Activated CD4-positive, CD25-positive, alpha-beta regulatory T cell treated with anti-CD3 and anti-CD28 coated beads, Interleukin-2, amount 50 U/mL, for 72 hours (primary cell): Measurements from ENCODE around the gene SLC50A1.
"Not testable (repeated sequence)": the region's sequence is repeated elsewhere in the genome, so short reads cannot be mapped to it uniquely, and the experiment has no call there.

Experiments used
- DNase-seq: peaks from one replicate; pipeline ENCODE4 v3.0.0; 2021

The SLC50A1 gene

DNA sequence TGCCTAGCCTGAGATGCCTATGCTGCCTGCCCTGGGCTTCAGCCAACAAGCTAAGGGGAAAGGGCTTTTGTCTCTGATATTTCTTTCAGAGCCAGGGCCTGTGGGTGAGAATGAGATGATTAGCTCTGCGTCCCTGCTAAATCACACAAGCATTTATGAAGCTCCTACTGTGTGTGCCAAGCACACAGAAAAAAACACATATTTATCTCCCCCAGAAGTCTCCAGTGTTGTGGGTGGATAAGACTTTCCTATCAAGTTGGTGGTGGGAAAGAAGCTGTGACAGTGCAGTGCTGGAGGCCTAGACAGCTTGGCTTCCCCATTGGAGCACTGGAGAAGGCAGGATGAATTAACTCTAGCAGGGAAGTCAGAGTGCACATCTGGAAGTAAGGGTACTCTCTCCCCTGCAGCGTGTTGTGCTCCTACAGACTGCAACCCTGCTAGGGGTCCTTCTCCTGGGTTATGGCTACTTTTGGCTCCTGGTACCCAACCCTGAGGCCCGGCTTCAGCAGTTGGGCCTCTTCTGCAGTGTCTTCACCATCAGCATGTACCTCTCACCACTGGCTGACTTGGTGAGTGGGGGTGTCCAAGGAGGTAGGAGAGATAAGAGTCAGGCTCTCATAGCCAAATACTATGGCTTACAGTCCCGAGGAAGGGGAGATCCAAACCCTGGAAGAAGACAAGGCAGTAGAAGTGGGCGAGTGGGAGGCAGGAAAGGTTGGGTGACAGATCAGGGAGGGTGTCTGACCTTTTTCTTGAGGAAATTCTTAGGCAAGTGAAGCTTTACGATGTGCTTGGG is 1.7 kb downstream of the SLC50A1 start:
- DNase-seq: no peak

DNA sequence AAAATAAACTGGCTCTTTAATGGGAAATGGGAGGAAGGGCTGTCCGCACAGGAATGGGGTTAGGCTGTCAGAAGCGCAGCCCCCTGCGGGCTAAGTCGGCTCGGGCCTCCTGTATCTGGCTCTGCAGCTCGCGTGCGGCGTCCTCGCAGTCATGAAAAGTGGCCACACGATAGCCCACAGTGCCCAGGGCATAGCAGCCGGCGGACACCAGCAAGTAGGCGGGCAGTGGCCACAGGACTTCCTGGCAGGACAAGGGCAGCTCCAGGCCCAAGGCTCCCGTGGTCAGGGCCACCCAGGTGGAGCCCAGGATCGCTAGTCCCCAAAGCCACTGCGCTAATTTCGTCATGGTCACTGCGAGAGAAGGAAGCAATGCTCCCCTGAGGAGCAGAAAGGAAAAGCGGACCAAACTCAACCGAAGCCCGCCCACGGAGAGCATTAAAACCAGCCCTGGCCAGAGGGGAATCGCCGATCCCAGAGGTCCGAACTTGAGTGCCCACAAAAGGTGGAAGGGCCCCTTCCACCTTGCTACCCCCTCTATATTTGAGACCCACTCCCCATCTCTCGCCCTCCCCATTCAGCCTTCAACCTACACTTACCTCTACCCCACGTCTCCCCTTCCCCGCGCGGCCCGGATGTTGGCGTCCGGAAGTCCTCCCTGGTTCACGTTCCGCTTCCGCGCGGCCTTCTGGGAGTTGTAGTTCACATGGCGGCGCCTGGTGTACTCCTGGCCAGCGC is 4.4 kb downstream of the SLC50A1 start, which contains the start of gene DPM3:
Gene DPM3, minus strand, starts transcription at position 637 of the 735 bp plus-strand sequence. Its CDS starts 291 bp downstream, at position 346.
- DNase-seq: peak; percentile 89

DNA sequence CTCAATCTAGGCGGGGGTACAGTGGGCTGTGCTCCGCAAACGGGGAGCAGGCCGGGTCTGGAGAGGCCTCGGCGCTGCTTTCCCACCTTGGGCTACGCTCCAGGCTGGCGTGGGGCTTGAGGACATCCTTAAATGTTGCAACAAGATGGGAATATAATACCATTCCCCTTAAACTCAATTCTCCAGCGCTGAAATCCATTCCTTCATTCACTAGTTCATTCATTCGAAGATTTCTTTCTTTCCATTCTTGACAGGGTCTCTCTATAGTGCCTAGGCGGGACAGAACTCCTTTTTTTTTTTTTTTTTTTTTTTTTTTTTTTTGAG is 4.9 kb downstream of the SLC50A1 start:
- DNase-seq: no peak

DNA sequence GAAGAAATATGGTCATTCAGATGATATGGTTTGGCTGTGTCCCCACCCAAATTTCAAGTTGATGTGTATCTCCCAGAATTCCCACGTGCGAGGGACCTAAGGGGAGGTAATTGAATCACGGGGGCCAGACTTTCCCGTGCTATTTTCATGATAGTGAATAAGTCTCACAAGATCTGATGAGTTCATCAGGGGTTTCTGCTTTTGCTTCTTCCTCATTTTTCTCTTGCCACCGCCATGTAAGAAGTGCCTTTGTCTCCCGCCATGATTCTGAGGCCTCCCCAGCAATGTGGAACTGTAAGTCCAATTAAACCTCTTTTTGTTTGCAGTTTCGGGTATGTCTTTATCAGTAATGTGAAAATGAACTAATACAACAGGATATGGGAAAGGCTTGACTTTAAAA is 6.1 kb downstream of the SLC50A1 start:
- no peak for DNase-seq

DNA sequence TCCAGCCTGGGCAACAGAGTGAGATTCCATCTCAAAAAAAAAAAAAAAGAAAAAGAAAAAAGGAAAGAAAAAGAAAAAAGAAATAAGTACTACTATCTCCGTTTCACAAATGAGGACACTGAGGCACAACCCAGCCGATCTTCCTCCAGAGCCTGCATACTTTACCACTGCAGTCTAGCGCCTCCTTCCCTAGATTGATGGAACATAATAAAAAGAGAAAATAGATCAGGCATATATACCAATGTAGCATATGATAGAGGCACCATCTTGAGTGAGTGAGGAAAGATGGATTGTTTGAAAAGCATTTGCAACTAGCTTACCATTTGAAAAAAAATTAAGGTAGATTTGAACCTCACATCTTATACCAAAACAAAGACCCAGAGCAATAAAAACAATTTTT is 9.8 kb downstream of the SLC50A1 start:
- no peak for DNase-seq

DNA sequence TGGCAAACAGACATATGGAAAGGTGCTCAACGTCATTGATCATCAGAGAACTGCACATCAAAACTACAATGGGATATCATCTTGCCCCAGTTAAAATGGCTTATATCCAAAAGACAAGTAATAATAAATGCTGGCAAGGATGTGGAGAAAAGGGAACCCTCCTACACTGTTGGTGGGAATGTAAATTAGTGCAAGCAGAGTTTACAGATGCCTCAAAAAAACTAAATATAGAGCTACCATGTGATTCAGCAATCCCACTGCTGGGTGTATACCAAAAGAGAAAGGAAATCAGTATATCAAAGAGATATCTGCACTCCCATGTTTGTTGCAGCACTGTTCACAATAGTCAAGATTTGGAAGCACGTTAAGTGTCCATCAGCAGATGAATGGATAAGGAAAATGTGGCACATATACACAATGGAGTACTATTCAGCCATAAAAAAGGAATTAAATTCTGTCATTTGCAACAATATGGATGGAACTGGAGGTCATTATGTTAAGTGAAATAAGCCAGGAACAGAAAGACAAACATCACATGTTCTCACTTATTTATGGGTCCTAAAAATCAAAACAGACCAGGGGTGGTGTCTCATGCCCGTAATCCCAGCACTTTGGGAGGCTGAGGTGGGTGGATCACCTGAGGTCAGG is 20.5 kb downstream of the SLC50A1 start:
- DNase-seq: not testable (repeated sequence)

DNA sequence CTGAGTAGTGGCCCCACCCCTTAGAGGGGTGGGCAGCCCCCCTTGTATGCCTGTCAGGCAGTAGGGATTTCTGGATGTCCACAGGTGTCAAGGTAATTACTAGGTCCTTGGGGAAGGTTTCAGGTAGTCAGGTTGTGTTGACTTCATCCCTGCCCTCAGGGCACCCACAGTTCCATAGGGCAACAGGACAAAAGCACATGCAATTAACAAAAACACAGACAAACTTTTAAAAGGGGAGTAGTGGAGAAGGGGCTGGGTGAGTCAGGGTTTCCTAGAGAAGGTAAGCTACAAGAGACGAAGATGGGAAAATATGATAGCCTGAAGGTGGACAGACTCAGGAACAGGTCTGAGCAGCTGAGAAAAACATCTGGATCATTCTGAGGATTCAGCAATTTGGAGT is 23.3 kb downstream of the SLC50A1 start:
- no peak for DNase-seq

DNA sequence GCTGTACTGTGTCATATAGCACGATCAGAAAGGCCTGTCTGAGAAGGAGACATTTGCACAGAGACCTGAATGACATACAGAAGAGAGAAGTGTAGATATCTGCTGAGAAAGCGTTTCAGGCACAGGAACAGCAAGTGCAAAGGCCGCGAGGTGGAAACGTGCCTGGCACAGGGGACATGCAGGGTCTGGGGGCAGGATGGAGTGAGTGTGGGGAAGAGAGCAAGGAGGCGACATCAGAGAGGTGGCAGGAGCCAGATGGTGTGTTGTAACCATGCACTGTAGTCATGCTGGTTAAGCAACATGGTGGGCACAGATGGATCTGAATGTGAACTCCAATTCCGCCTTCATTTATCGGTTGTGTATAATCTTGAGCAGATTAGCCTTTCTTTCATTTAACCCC is 24.5 kb downstream of the SLC50A1 start:
- no peak for DNase-seq

DNA sequence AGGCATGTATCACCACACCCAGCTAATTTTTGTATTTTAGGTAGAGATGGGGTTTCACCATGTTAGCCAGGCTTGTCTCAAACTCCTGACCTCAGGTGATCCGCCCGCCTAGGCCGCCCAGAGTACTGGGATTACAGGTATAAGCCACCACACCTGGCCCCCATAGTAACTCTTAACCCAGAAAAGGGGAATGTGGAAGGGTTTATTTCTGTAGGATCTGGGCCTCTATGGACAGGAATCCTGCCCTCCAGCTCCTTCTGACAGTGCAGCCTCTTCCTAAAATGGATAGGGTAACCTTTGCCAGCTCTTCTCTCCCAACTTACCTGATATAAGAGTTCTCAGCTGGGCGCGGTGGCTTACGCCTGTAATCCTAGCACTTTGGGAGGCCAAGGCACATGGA is 27.0 kb downstream of the SLC50A1 start:
- DNase-seq: not testable (repeated sequence)

DNA sequence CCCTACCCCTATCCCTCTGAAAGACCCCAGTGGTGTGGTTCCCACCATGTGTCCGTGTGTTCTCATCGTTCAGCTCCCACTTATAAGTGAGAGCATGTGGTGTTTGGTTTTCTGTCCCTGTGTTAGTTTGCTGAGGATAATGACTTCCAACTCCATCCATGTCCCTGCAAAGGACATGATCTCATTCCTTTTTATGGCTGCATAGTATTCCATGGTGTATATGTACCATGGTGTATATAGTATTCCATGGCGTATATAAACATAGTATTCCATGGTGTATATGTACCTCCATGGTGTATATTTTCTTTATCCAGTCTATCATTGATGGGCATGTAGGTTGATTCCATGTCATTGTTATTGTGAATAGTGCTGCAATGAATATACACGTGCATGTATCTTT is 28.1 kb downstream of the SLC50A1 start:
- DNase-seq: not testable (repeated sequence)

DNA sequence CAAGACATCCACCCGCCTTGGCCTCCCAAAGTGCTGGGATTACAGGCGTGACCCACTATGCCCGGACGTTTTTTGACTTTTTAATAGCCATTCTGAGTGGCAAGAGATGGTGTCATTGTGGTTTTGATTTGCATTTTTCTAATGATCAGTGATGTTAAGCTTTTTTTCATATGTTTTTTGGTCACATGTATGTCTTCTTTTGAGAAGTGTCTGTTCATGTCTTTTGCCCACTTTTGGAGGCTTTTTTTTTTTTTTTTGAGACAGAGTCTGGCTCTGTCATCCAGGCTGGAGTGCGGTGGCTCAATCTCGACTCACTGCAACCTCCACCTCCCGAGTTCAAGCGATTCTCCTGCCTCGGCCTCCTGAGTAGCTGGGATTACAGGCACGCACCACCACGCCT is 29.0 kb downstream of the SLC50A1 start:
- not testable (repeated sequence) for DNase-seq

DNA sequence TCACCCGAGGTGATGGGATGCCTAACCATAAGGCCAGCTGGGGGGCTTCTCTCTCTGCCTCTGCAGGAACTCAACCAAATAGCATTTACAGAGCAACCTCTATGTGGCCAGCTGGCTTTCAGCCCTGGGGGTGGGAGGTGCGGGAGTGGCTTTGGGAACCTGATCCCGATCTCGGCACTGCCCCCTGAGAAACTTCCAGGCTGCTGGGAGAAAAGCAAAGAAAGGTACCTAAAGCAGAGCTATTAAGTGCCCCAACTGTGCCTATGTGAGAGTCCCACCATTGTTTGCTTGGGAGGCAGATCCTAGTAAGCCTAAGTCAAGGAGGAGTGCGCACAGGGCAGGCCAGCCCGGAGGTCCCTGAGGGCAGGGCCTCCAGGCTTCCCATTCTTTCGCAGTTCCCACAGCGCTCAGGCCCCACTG is 30.4 kb downstream of the SLC50A1 start:
- no peak for DNase-seq

DNA sequence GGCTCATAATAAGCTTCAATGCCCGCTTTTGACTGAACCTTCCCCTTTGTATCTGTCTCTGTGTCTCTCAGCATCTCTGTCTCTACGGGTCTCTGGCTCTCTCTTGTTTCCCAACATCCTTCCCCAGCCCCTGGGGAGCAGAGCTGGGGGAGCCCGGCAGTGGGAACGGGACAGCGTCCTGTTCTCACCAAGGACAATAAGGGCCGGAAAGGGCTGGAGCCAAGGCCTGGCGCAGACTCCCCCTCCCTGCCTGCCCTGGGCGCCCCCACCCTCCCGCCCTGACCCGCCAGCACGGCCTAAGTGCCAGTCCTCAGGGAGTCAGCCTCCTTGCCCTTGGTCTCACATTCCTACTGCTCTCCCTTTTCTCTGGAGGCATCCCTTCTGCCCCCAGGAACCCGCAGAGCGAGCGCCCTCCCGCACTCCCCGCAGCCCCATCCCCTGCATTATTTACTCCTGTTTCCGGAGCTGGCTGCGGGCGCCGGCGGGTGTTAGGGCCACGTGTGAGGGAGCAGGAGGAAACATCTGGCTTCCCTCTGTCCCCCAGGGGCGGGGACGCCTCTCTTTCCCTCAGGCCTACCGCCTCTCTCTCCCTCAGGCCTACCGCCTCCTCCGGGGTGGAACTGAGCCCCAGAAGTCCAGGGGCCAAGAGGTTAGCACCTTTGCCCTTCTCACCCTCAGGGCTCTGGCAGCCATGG is 31.0 kb downstream of the SLC50A1 start:
- no peak for DNase-seq

DNA sequence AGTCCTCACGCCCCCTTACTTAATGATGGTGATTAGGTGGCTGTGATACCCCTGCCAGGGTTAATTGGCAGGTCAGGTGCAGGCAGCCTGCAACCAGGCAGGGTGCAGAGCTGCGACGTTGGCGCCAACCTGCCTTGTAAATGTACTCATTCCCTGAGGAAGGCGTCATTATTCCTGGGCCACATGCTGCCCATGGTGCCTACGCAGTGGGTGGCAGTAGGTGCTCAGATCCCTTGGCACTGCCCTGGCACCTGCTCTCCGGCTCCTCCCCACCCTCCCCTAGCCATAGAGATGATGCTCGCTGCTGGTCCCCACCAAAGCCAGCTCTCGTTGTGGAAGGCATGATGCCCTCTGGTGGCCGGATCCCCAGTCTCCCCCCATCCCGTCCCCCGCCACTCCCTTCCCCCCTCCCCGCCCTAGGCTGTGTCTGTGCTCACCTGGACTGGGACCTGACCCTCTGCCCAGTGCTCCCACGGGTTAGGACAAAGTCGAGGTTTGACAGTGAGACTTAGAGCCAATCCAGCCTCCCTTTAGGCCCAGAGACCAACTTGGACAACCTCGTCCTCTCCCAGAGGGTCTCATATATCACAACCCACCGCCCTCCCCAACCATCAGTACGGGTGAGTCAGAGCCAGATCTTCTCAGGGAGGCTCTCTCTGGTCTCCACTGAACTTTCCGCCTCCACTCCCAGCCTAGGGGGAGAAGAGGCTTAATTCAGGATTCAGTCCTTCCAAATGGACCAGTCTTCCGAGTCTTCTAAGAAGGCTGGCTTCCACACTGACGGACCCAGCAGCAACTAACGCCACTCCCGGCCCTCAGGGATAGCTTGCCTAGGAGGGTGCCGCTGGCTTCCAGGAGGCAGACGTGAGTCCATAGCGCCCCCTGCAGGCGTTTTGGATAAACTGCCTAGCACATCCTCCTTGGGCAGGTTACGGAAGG is 31.8 kb downstream of the SLC50A1 start:
- DNase-seq: peak; percentile 86

DNA sequence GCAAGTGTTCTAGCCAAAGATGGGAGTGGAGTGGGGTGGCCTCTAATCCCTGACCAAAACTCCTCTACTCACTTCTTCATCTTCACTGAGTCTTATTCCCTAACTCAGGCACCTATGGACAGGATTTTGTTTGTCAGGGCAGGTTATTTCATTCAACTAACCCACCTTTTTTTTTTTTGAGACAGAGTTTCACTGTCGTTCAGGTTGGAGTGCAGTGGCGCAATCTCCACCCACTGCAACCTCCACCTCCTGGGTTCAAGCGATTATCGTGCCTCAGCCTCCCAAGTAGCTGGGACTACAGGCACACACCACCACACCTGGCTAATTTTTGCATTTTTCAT is 32.4 kb downstream of the SLC50A1 start:
- not testable (repeated sequence) for DNase-seq

DNA sequence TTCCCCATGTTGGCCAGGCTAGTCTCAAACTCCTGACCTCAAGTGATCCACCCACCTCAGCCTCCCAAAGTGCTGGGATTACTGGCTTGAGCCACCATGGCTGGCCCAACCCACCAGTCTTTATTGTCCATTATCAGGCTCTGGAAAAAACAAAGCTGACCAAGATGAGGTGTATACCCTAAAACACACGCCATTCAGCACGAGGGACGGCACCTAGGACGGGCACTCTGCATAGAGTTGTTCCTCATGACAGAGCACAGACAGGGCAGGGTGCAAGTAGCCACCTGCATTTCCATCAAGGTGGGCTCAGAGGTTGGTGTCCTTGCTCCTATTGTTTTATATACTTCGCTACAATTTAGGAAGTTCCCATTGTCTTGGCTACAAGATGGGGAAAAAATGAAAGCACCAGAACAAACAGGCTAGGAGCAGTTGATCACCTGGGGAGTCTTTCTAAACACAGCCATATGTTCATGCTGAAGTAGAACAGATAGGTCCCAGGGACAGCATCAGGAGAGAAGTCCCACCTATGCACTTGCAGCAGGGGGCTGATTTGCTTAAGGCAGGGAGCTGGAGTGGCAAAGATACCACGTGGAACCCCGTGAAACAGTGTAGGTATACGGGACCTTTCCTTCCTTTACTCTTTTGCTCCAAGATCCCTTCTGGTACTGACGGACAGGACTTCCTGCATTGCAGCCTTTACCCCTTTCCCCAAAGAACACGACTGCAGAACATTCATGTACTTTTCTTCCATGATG is 33.0 kb downstream of the SLC50A1 start:
- no peak for DNase-seq

DNA sequence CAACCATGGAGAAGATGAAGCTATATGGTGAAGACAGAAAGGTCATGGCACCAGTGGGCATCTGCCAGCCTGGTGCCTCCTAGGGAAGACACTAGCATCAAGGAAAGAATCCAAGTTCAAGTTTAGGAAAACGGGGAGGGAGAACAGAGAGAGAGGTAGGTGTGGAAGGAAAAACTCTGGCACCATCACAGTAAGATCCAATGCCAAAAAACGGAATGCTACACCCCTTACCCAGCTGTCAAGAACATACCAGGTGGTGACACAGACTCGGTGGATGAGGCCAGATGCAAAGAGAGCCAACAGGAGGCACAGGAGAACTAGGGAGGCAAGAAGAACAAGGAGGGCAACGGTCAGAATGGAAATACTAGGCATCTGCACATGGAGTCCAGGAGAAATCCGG is 33.9 kb downstream of the SLC50A1 start:
- DNase-seq: no peak

DNA sequence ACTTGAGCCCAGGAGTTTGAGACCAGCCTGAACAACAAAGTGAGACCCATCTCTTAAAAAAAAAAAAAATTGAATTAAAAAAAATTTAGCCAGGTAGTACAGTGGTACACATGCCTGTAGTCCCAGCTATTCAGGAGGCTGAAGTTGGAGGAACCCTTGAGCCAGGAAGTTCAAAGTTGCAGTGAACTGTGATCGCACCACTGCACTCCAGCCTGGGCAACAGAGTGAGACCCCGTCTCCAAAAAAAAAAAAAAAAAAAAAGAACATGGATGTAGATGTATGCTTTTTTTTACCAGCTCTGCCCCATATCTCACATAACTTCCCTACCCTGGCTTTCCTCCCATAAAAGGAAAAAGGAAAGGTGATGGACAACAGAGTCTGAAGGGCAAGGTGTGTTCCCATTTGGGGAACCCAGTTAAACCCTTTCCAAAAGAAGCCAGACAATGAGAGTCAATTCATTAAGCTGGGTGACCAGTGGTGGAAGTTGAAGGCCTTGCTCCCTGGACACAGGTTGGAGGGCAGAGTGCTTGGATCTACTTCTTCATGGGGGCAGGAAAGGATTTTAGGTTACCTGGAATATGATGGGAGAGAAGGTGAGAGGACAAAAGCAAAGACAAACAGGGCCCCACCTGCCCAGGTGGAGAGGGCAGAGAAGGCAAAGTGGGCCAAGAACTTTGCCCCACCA is 34.6 kb downstream of the SLC50A1 start:
- no peak for DNase-seq

DNA sequence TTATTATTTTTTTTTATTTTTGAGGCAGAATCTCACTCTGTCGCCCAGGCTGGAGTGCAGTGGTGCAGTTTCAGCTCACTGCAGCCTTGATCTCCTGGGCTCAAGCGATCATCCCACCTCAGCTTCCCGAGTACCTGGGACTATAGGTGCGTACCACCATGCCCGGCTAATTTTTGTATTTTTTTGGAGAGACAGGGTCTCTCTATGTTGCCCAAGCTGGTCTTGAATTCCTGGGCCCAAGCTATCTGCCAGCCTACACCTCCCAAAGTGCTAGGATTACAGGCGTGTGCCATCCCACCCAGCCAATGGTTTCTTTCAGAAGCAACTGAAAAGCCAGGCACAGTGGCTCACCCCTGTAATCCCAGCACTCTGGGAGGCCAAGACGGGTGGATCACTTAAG is 35.2 kb downstream of the SLC50A1 start:
- no peak for DNase-seq

DNA sequence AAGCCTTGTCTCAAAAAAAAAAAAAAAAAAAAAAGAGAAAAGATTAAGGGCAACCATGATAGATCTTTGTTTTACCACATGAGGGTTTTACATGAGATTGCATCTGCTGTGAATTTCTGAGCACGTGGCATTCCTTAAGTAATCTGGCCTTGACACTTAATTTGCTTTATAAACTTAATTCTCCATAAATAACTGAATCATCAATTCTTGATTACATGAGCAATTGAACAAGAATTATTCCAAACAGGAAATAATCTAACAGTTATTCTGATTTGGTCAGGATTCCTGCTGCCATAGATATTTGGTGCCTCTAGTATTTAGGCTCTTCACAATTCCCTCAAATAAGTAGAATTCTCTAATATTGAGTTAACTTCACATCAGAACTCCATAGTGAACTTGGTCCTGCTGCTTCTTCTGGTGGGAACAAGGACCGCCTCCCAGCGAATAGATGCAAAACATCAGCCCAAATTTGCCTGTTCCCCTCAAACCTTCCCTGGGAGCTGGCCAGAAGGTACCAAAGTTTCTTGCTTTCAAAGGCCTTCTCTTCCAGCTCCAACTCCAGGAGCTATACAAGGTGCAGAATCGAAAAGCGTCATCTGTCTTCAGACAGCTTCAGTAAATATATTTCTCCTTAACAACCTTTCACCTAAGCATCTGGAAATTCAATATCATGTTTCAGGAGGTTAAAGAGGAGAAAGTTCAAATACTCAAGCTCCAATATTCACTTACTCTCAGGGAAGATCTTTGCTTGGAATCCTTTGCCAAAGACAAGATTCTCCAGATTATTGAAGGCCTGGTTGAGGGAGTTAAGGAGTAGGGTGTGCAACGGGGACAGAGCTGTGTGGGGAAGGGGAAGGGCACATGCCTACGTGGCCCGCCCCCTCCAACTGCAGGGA is 36.4 kb downstream of the SLC50A1 start:
- no peak for DNase-seq
